ENCODE results near the gene GPX2. TPM values are rescaled to one million over a fixed set of nuclear protein-coding genes. Genes with fewer than 3 reads are reported as not detected.

The GPX2 gene
- total and polyA plus RNA-seq, 2 donors (not counting 3 experiments of a cell fraction or from before 2014, with no cell fraction given) = not detected

DNA sequence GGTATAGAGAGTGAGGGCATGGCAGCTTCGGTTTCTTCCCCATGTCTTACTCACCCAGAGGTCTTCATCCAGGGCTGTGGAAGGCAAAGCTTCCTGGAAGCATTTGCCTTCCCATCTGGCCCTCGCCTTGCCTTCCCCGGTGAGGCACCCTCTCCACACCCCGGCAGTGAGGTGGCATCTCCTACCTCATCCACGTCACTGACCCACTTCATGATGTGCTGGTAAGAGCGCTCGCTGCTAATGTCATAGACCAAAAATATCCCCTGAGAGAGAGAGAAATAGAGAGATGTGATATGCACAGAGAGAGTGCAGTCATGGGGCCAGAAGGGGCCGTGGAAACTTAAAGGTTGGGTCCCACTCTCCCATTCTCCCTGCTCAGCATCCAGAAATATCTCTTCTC, 8.3 kb upstream of the GPX2 start:
- Histone ChIP-seq H3K4me1 (ENCODE audit: control insufficient read depth, extremely low read depth, insufficient read depth, low read length) (no peaks in the 10 kb centered on the region), H3K27ac (ENCODE audit: insufficient read depth, low read depth, low read length) (no peak overlapping the region), H3K4me3 (replicated peaks in 1 of 3; ENCODE audit: insufficient read depth in 1 of 3, low read depth in 1 of 3, low read length in 3 of 3) (no peak overlapping the region), H3K36me3 (ENCODE audit: control insufficient read depth in 2 of 2, extremely low read depth in 1 of 2, insufficient read depth in 2 of 2, low read length in 2 of 2) (peaks cover 0 to 31% of the 10 kb centered on the region in 2 experiments), H3K9ac (replicated peaks; ENCODE audit: extremely low read depth, insufficient read depth, low read length) (no peak overlapping the region), H3K27me3 (ENCODE audit: control insufficient read depth in 2 of 2, insufficient read depth in 2 of 2, low read length in 2 of 2) (no peaks in the 10 kb centered on the region), H3K9me1 (replicated peaks; ENCODE audit: control insufficient read depth, extremely low read depth, insufficient read depth, low read length) (no peaks in the 10 kb centered on the region), H2AFZ (ENCODE audit: low read depth, low read length) (no peak overlapping the region), H3K9me3 (replicated peaks; ENCODE audit: control insufficient read depth, insufficient read depth, low read length) (no peaks in the 10 kb centered on the region), H3K4me2 (ENCODE audit: insufficient read depth, low read length) (no peak overlapping the region), H4K20me1 (replicated peaks; ENCODE audit: control insufficient read depth, extremely low read depth, insufficient read depth, low read length) (no peaks in the 10 kb centered on the region), H3K79me2 (ENCODE audit: control insufficient read depth, insufficient read depth, low read length) (no peaks in the 10 kb centered on the region)
- POLR2A ChIA-PET = no interaction called here
- dilution Hi-C loops (cut with MboI; ENCODE audit: extremely low pct_ligation_motif_present, low sequenced_read_pairs) = no loop called here
- CTCF ChIA-PET = no interaction called here
- DNase-seq (ENCODE audit: low read depth, low spot score) = no peak
- FAIRE-seq = no peak
- BruUV-seq (replicated peaks) = no TSS peak
- TF ChIP-seq POLR2AphosphoS5 (IDR thresholded peaks at IDR 0.05; ENCODE audit: insufficient read depth, low read depth, low read length) = no peak
- TF ChIP-seq, protein P1, sequence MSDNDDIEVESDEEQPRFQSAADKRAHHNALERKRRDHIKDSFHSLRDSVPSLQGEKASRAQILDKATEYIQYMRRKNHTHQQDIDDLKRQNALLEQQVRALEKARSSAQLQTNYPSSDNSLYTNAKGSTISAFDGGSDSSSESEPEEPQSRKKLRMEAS (IDR thresholded peaks at IDR 0.05; ENCODE audit: insufficient read depth, insufficient read length) = no peak
- TF ChIP-seq FOS (IDR thresholded peaks at IDR 0.05; ENCODE audit: borderline replicate concordance, insufficient read depth, low read length) = no peak
- TF ChIP-seq, protein P2, sequence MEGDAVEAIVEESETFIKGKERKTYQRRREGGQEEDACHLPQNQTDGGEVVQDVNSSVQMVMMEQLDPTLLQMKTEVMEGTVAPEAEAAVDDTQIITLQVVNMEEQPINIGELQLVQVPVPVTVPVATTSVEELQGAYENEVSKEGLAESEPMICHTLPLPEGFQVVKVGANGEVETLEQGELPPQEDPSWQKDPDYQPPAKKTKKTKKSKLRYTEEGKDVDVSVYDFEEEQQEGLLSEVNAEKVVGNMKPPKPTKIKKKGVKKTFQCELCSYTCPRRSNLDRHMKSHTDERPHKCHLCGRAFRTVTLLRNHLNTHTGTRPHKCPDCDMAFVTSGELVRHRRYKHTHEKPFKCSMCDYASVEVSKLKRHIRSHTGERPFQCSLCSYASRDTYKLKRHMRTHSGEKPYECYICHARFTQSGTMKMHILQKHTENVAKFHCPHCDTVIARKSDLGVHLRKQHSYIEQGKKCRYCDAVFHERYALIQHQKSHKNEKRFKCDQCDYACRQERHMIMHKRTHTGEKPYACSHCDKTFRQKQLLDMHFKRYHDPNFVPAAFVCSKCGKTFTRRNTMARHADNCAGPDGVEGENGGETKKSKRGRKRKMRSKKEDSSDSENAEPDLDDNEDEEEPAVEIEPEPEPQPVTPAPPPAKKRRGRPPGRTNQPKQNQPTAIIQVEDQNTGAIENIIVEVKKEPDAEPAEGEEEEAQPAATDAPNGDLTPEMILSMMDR (IDR thresholded peaks at IDR 0.05; ENCODE audit: extremely low read depth in 1 of 2, insufficient read depth in 1 of 2, low read depth in 1 of 2, low read length in 2 of 2) = no peak
- TF ChIP-seq EZH2 (IDR thresholded peaks at IDR 0.05; ENCODE audit: borderline replicate concordance, low read depth, low read length, severe bottlenecking) = no peak
- no peak for TF ChIP-seq MYC (IDR thresholded peaks at IDR 0.05; ENCODE audit: low read depth, low read length)
- TF ChIP-seq JUN (IDR thresholded peaks at IDR 0.05; ENCODE audit: borderline replicate concordance, insufficient read depth, insufficient read length, low read depth) = no peak
- TF ChIP-seq POLR2A (IDR thresholded peaks at IDR 0.05; ENCODE audit: low read depth, low read length) = no peak
- TF ChIP-seq GATA2 (IDR thresholded peaks at IDR 0.05; ENCODE audit: insufficient read depth, insufficient read length, low read depth, low read length) = no peak
- intact Hi-C loops (cut with micrococcal nuclease) = no loop called here
